AG04450 (cell line): ENCODE data around the gene EPHA7. TPM values are rescaled to one million over a fixed set of nuclear protein-coding genes. Genes with fewer than 3 reads are reported as not detected.

Source experiments
- CTCF ChIA-PET: fragments of 300-600, 350-600 bp; formaldehyde crosslinking; extraction: SDS; loops from one replicate; lab custom pipeline; 2022; ENCODE audit warnings: antibody characterized with exemption, inconsistent platforms; lab: Charles Lee
- POLR2A ChIA-PET: fragments of 350-600 bp; formaldehyde crosslinking; extraction: SDS; loops from one replicate; lab custom pipeline; 2021; ENCODE audit warnings: antibody characterized with exemption, inconsistent platforms; lab: Yijun Ruan, JAX
- DNase-seq: peaks from one replicate; pipeline ENCODE4 v3.0.0-alpha.2; 2011; ENCODE audit warnings: low read depth, low spot score
- H3K27ac ChIP-seq: one replicate; pipeline ENCODE4 v1.5.1; 2012; ENCODE audit warnings: low read depth, low read length, control low read depth
- H3K27me3 ChIP-seq: one replicate; pipeline ENCODE4 v1.6.0; 2012; ENCODE audit warnings: low read length; ENCODE audit not compliant: control insufficient read depth, insufficient read depth
- H3K4me3 ChIP-seq: 2 replicates; pipeline ENCODE4 v1.5.1; 2011; ENCODE audit warnings: mild to moderate bottlenecking, low read depth, low read length, control low read depth
- H3K9me3 ChIP-seq: 2 replicates; pipeline ENCODE4 v1.5.1; 2012; ENCODE audit warnings: low read length; ENCODE audit not compliant: control insufficient read depth, insufficient read depth
- CTCF ChIP-seq: IDR thresholded peaks from 2 replicates; pipeline ENCODE4 v1.5.1; 2011; ENCODE audit warnings: low read depth, low read length, control low read depth, inconsistent platforms
- polyA plus RNA-seq: library from polyadenylated mRNA; depleted of rRNA; stranded (reverse); fragments of >200 nt; gene quantifications from 2 replicates; pipeline ENCODE4 v1.2.3, GENCODE V29; 2011

EPHA7 gene
- polyA plus RNA-seq, 1 experiment = not detected

GRCh38 chr6:93350774-93351173, 68.6 kb downstream of the EPHA7 start:
- POLR2A ChIA-PET = no interaction called here
- Histone ChIP-seq H3K27me3 (no peaks in the 10 kb centered on the region), H3K9me3 (no peaks in the 10 kb centered on the region), H3K4me3 (no peak overlapping the region), H3K27ac (no peak overlapping the region)
- no peak for DNase-seq
- CTCF ChIA-PET = no interaction called here
- no peak for TF ChIP-seq CTCF

GRCh38 chr6:93344333-93344835, 75.0 kb downstream of the EPHA7 start:
- ChIA-PET CTCF (no interaction called here), POLR2A (no interaction called here)
- no peaks in the 10 kb centered on the region for H3K9me3 ChIP-seq
- no peak for DNase-seq
- no peak overlapping the region for H3K4me3 ChIP-seq
- H3K27me3 ChIP-seq = no peaks in the 10 kb centered on the region
- H3K27ac ChIP-seq = no peak overlapping the region
- TF ChIP-seq CTCF = no peak

- ChIA-PET CTCF (no interaction called here), POLR2A (no interaction called here)
Measured at GRCh38 chr6:93343476-93343875, 75.9 kb downstream of the EPHA7 start.

GRCh38 chr6:93341900-93342613, 77.3 kb downstream of the EPHA7 start:
- TF ChIP-seq CTCF = no peak
- ChIA-PET POLR2A (no interaction called here), CTCF (no interaction called here)
- Histone ChIP-seq H3K9me3 (no peaks in the 10 kb centered on the region), H3K4me3 (no peak overlapping the region), H3K27ac (no peak overlapping the region), H3K27me3 (no peaks in the 10 kb centered on the region)
- no peak for DNase-seq

More at GRCh38 chr6:93343476-93343875, 75.9 kb downstream of the EPHA7 start:
- no peak overlapping the region for H3K4me3 ChIP-seq
- H3K27ac ChIP-seq = no peak overlapping the region
- H3K27me3 ChIP-seq = no peaks in the 10 kb centered on the region
- TF ChIP-seq CTCF = no peak
- no peak for DNase-seq
- H3K9me3 ChIP-seq = no peaks in the 10 kb centered on the region

GRCh38 chr6:93337772-93338394, 81.5 kb downstream of the EPHA7 start:
- TF ChIP-seq CTCF = no peak
- no peak overlapping the region for H3K27ac ChIP-seq
- CTCF ChIA-PET = no interaction called here
- POLR2A ChIA-PET = no interaction called here
- DNase-seq = no peak
- H3K27me3 ChIP-seq = no peaks in the 10 kb centered on the region
- no peaks in the 10 kb centered on the region for H3K9me3 ChIP-seq
- H3K4me3 ChIP-seq = no peak overlapping the region
